NCI-H446 (cell line): ENCODE results near the gene SLX4.
"Not testable (repeated sequence)": the region's sequence is repeated elsewhere in the genome, so short reads cannot be mapped to it uniquely, and the experiment has no call there.

Experiments used
- DNase-seq, 2 experiments: peaks; one replicate each; lab custom pipeline; 2025; lab: John Stamatoyannopoulos, UW

Gene SLX4

GRCh38 chr16:3640632-3641501 lies 29.5 kb upstream of the SLX4 start:
- DNase-seq: no peak

- no peak for DNase-seq
Measured at GRCh38 chr16:3640207-3640606, 28.8 kb upstream of the SLX4 start.

GRCh38 chr16:3638916-3639644 lies 27.7 kb upstream of the SLX4 start:
- no peak for DNase-seq

- no peak for DNase-seq
Measured at GRCh38 chr16:3637371-3637923, 26.0 kb upstream of the SLX4 start.

GRCh38 chr16:3625911-3626732 lies 14.7 kb upstream of the SLX4 start:
- no peak for DNase-seq

- no peak for DNase-seq
Measured at GRCh38 chr16:3625331-3625730, 13.9 kb upstream of the SLX4 start.

GRCh38 chr16:3623642-3624041 lies 12.2 kb upstream of the SLX4 start:
- no peak for DNase-seq

- no peak for DNase-seq
Measured at GRCh38 chr16:3618769-3619141, 7.3 kb upstream of the SLX4 start.

GRCh38 chr16:3612510-3613466 lies 1.4 kb upstream of the SLX4 start:
- DNase-seq: no peak

- DNase-seq: no peak
Measured at GRCh38 chr16:3610698-3611145, 684 bp downstream of the SLX4 start.

GRCh38 chr16:3609895-3610697 lies 1.3 kb downstream of the SLX4 start:
- no peak for DNase-seq

- not testable (repeated sequence) for DNase-seq
Measured at GRCh38 chr16:3608976-3609375, 2.4 kb downstream of the SLX4 start.

- DNase-seq: no peak
Measured at GRCh38 chr16:3608069-3608468, 3.3 kb downstream of the SLX4 start.

GRCh38 chr16:3607634-3608033 lies 3.8 kb downstream of the SLX4 start:
- no peak for DNase-seq

- no peak for DNase-seq
Measured at GRCh38 chr16:3607161-3607560, 4.2 kb downstream of the SLX4 start.

GRCh38 chr16:3606441-3606840 lies 5.0 kb downstream of the SLX4 start:
- peak in 1 of 2 experiments; percentile 60 for DNase-seq

GRCh38 chr16:3602320-3602653 lies 9.1 kb downstream of the SLX4 start:
- DNase-seq: no peak

GRCh38 chr16:3601614-3602319 lies 9.6 kb downstream of the SLX4 start:
- DNase-seq: no peak

GRCh38 chr16:3599922-3600321 lies 11.5 kb downstream of the SLX4 start:
- no peak for DNase-seq

GRCh38 chr16:3599121-3599520 lies 12.3 kb downstream of the SLX4 start:
- no peak for DNase-seq
